Breast epithelium (tissue), 3 donors: Measurements from ENCODE around the gene CACHD1.

Experiments
- CTCF ChIP-seq, 3 donors: fragments of 450-650 bp; IDR thresholded peaks; one replicate each; pipeline ENCODE4 v1.5.1; 2016 to 2017; ENCODE audit warnings: antibody characterized with exemption in 3 of 3, mild to moderate bottlenecking in 3 of 3, moderate library complexity in 3 of 3
- POLR2A ChIP-seq: fragments of 450-650 bp; IDR thresholded peaks from one replicate; pipeline ENCODE4 v1.6.1; 2016; ENCODE audit warnings: antibody characterized with exemption, mild to moderate bottlenecking, moderate library complexity
- POLR2AphosphoS5 ChIP-seq, 3 donors: sonication (generic); formaldehyde crosslinking; IDR thresholded peaks; one replicate each; pipeline ENCODE4 v1.6.1; 2017; ENCODE audit warnings: antibody characterized with exemption in 3 of 3

GRCh38 chr1:64572222-64572900 lies 102.4 kb downstream of the CACHD1 start:
- TF ChIP-seq POLR2A (no peak), POLR2AphosphoS5 (IDR thresholded peaks at IDR 0.05) (no peak), CTCF (IDR thresholded peaks at IDR 0.05) (no peak)
